Kidney epithelial cell (primary cell): ENCODE data around the gene ITPKA. TPM values are rescaled to one million over a fixed set of nuclear protein-coding genes. Genes with fewer than 3 reads are reported as not detected.

ENCODE experiments used
- DNase-seq: peaks from one replicate; pipeline ENCODE4 v3.0.0-alpha.2; 2010; ENCODE audit warnings: low read depth
- H3K27me3 ChIP-seq: 2 replicates; pipeline ENCODE4 v1.6.0; 2011; ENCODE audit warnings: low read length; ENCODE audit not compliant: control insufficient read depth, insufficient read depth
- H3K36me3 ChIP-seq: 2 replicates; pipeline ENCODE4 v1.5.1; 2011; ENCODE audit warnings: low read length; ENCODE audit not compliant: control insufficient read depth, insufficient read depth
- H3K4me3 ChIP-seq: 2 replicates; pipeline ENCODE4 v1.5.1; 2011; ENCODE audit warnings: low read depth, mild to moderate bottlenecking, control low read depth, low read length
- total RNA-seq: library from RNA; depleted of rRNA; stranded (reverse); fragments of >200 nt; gene quantifications from 2 replicates; pipeline ENCODE4 v1.2.3, GENCODE V29; 2015
- TF ChIP-seq, protein P1 (sequence below): IDR thresholded peaks from 2 replicates; pipeline ENCODE4 v1.5.1; 2011; ENCODE audit warnings: mild to moderate bottlenecking, moderate library complexity, low read length, control low read depth, inconsistent platforms; ENCODE audit not compliant: insufficient read depth, poor library complexity, severe bottlenecking

The ITPKA gene
- total RNA-seq, result 115 and 117 TPM in 2 replicates

- Histone ChIP-seq H3K4me3 (peak within 1 kb of the TSS; percentile 45), H3K27me3 (peaks cover 32% of the 10 kb centered on the region), H3K36me3 (no peaks in the 10 kb centered on the region)
- TF ChIP-seq, protein P1, sequence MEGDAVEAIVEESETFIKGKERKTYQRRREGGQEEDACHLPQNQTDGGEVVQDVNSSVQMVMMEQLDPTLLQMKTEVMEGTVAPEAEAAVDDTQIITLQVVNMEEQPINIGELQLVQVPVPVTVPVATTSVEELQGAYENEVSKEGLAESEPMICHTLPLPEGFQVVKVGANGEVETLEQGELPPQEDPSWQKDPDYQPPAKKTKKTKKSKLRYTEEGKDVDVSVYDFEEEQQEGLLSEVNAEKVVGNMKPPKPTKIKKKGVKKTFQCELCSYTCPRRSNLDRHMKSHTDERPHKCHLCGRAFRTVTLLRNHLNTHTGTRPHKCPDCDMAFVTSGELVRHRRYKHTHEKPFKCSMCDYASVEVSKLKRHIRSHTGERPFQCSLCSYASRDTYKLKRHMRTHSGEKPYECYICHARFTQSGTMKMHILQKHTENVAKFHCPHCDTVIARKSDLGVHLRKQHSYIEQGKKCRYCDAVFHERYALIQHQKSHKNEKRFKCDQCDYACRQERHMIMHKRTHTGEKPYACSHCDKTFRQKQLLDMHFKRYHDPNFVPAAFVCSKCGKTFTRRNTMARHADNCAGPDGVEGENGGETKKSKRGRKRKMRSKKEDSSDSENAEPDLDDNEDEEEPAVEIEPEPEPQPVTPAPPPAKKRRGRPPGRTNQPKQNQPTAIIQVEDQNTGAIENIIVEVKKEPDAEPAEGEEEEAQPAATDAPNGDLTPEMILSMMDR, result no peak
- DNase-seq, result no peak
Observed at GRCh38 chr15:41493205-41493901, at the start of gene ITPKA. ITPKA (plus strand) TSS chr15:41493874; CDS start chr15:41493928, 54 bp downstream.

DNA sequence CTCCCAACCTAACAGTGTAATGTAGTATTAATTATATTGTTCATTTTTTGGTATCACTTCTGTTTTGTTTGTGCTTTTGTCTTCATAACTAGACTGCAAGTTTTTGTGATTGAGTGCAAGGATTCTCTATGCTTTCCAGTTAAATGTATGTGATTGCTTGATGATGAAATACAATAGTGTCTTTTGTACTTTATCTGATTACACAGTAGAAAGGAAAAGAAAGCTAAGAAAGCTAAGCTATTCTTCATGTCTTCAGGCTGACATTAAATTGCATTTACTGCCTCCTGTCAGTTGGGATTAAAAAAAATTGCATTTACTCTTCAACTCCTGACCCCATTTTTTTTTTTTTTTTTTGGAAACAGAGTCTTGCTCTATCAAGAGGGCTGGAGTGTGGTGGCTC lies 48.3 kb upstream of the ITPKA start:
- Histone ChIP-seq H3K4me3 (no peak overlapping the region), H3K36me3 (no peaks in the 10 kb centered on the region), H3K27me3 (no peaks in the 10 kb centered on the region)
- no peak for DNase-seq
- TF ChIP-seq, protein P1, result no peak

DNA sequence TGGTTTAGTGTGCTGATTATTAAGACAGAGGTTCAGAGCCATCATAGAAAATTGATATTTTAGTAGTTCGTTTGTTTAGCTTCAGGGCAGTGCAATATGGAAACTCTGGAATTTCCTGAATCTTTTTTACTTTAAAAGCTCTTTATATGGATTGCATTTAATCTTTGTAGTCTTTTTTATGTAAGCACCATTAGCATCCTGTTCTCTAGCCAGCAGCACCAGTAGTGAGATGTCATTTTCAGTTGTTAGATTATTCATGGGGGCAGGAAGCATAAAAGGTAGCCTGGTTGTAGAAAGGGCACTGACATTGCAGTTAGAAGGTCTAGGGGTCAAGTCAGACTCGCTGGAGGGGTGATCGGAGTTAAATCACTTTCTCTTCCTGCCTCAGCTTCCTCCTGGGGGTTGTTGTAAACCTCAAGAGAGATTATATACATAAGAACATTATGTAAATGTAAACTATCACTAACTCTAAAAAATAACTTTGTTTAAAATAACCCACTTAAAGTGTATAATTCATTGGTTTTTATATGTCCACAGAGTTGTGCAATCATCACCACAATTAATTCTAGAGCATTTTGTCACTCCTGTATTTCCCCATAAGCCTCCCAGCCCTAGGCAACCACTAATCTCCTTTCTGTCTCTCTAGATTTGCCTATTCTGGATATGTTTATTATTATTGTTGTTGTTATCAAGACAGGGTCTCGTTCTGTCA lies 31.4 kb upstream of the ITPKA start:
- no peak overlapping the region for H3K4me3 ChIP-seq
- no peak for DNase-seq
- TF ChIP-seq, protein P1, result no peak
- H3K27me3 ChIP-seq, result no peaks in the 10 kb centered on the region
- no peaks in the 10 kb centered on the region for H3K36me3 ChIP-seq

DNA sequence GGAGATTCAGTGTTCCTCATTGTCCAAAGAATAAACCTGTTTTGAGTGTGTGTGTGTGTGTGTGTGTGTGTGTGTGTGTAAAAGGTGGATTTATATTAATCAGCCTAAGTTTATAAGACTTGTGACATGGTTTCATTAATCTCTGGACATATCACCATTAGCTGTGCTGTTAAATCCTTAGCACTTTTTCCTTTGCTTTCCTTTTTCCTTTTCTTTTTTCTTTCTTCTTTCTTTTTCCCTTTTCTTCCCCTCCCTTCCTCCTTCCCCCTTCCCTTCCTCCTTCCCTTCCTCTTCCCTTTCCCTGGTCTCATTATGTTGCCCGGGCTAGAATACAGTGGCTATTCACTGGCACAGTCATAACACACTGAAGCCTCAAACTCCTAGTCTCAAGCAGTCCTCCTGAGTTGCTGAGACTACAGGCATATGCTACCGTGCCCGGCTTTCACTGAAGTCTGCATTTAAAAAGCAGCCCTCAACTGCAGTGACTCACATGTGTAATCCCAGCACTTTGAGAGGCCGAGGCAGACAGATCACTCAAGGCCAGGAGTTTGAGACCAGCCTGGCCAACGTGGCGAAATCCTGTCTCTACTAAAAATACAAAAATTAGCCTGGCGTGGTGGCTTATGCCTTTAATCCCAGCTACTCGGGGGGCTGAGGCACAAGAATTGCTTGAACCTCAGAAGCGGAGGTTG lies 28.6 kb upstream of the ITPKA start:
- no peaks in the 10 kb centered on the region for H3K36me3 ChIP-seq
- no peak for DNase-seq
- TF ChIP-seq, protein P1, result no peak
- H3K27me3 ChIP-seq, result no peaks in the 10 kb centered on the region
- no peak overlapping the region for H3K4me3 ChIP-seq

DNA sequence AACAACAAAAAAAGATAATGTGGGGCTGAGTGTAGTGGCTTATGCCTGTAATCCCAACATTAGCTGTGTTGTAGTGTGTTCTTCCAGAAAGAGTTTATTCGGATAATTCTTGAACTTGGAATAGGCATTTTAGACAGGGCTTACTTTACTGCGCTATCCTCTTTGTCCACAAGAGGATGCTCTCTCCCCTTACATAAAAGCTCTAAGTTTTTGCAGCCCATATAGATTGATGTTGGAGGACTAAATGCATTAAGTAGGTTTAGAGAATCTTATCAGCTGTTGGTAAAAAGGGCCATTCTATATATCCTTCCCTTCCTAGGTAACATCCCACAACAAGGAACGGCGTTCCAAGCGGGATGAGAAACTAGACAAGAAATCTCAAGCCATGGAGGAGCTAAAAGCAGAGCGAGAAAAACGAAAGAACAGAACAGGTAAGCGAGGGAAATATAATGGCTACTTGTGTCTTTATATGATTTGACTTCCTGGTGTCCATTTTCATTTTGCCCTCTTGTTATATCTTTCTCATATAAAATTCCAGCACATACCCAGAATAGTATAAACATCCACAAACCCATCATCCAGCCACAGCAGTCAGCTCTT lies 27.8 kb upstream of the ITPKA start:
- no peak for DNase-seq

More for the DNA sequence above, 27.8 kb upstream of the ITPKA start:
- Histone ChIP-seq H3K36me3 (peaks cover 1% of the 10 kb centered on the region), H3K4me3 (no peak overlapping the region), H3K27me3 (no peaks in the 10 kb centered on the region)
- TF ChIP-seq, protein P1, result peak; percentile 98
